ENCODE measurements around the gene IPMK.

DNA sequence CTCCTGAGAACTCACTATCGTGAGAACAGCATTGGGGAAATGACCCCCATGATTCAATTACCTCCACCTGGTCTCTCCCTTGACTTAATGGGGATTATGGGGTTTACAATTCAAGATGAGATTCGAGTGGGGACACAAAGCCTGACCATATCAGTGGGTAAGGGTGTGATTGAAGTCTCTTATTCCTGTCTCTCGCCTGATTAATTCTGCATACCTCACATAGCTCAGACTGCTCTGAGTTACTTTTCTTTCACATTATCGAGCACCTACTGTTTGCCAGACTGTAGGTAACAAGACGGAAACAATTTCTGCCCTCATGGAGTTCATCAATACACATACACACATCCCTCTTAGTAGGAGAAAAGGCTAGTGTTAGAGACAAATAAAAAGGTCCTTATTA lies 26.3 kb upstream of the IPMK start:
- no peak for TF ChIP-seq CTCF (IDR thresholded peaks at IDR 0.05)
- no peak for TF ChIP-seq POLR2A (IDR thresholded peaks at IDR 0.05)

Data from uterus (tissue), 2 donors.